Effector memory CD4-positive, alpha-beta T cell (primary cell): ENCODE results near the gene PLEKHG3.
A peak's percentile ranks its signal among the peaks of the same experiment; 100 is the strongest.

ENCODE experiments used
- DNase-seq, 3 donors: peaks; one replicate each; pipeline ENCODE4 v3.0.0-alpha.2; 2020
- H3K27ac ChIP-seq: 2 replicates; pipeline ENCODE4 v1.7.0; 2013; ENCODE audit warnings: mild to moderate bottlenecking, low read length, moderate library complexity; ENCODE audit not compliant: insufficient read depth, poor library complexity, severe bottlenecking
- H3K27me3 ChIP-seq: replicated peaks from 2 replicates; pipeline ENCODE4 v1.7.0; 2013; ENCODE audit warnings: mild to moderate bottlenecking, low read length; ENCODE audit not compliant: insufficient read depth, control insufficient read depth, poor library complexity, severe bottlenecking
- H3K36me3 ChIP-seq: 2 replicates; pipeline ENCODE4 v1.7.0; 2013; ENCODE audit warnings: mild to moderate bottlenecking, low read length, moderate library complexity; ENCODE audit not compliant: control insufficient read depth, insufficient read depth
- H3K4me1 ChIP-seq: 2 replicates; pipeline ENCODE4 v1.7.0; 2013; ENCODE audit warnings: low read length, mild to moderate bottlenecking; ENCODE audit not compliant: control insufficient read depth, insufficient read depth, poor library complexity, severe bottlenecking
- H3K4me3 ChIP-seq: 2 replicates; pipeline ENCODE4 v1.7.0; 2013; ENCODE audit warnings: low read length, low read depth, mild to moderate bottlenecking; ENCODE audit not compliant: insufficient read depth, poor library complexity, severe bottlenecking
- H3K9me3 ChIP-seq: 2 replicates; pipeline ENCODE4 v1.7.0; 2013; ENCODE audit warnings: mild to moderate bottlenecking, low read length, moderate library complexity; ENCODE audit not compliant: control insufficient read depth

Gene PLEKHG3

GRCh38 chr14:64764641-64765520 lies 60.7 kb downstream of the PLEKHG3 start:
- Histone ChIP-seq H3K27me3 (no peaks in the 10 kb centered on the region), H3K27ac (peak overlapping the region; percentile 46), H3K4me3 (peak overlapping the region; percentile 26), H3K36me3 (no peaks in the 10 kb centered on the region), H3K9me3 (no peaks in the 10 kb centered on the region), H3K4me1 (peaks cover 42% of the 10 kb centered on the region)
- DNase-seq: peak; percentile 44 to 58 (median 48)

GRCh38 chr14:64765740-64766302 lies 61.6 kb downstream of the PLEKHG3 start:
- peaks cover 39% of the 10 kb centered on the region for H3K4me1 ChIP-seq
- DNase-seq: no peak
- H3K36me3 ChIP-seq: no peaks in the 10 kb centered on the region
- no peak overlapping the region for H3K27ac ChIP-seq
- no peaks in the 10 kb centered on the region for H3K9me3 ChIP-seq
- H3K27me3 ChIP-seq: no peaks in the 10 kb centered on the region
- no peak overlapping the region for H3K4me3 ChIP-seq

DNA sequence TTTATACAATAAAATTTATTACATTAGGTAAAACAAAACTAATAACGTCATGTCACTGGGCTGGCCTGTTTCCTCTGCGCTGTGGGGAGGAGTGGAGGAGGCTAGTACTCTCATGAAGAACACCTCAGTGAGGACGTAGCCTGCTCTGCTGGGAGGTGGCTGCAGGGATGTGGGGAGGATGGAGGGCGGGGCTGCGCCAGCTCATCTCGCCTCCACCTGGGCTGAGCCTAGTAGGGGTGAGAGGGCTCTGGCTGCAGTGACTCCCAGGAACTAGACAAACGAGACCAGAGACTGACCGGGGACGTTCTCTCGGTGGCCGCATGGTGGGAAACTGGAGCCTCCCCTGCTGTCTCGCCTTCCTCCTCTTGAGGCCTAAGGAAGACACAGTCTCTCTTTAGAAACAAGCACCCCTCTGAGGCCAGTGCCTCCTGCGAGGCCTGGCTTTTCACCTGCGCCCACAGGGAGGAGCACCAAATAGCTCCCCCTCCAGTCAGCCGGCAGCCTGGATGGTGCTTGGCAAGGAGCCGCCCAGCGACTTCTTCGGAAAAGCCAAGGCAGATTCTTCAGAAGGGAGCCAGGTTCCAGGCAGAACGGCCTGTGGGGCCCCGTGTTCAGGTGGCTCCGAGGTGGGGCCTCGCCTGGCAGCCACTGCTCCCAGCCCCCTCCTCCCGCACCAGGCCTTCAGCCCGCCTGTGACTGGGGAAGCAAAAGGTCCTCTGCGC lies 62.4 kb downstream of the PLEKHG3 start:
- Histone ChIP-seq H3K4me3 (no peak overlapping the region), H3K27me3 (no peaks in the 10 kb centered on the region), H3K27ac (no peak overlapping the region), H3K36me3 (no peaks in the 10 kb centered on the region), H3K4me1 (peaks cover 43% of the 10 kb centered on the region), H3K9me3 (no peaks in the 10 kb centered on the region)
- DNase-seq: no peak

DNA sequence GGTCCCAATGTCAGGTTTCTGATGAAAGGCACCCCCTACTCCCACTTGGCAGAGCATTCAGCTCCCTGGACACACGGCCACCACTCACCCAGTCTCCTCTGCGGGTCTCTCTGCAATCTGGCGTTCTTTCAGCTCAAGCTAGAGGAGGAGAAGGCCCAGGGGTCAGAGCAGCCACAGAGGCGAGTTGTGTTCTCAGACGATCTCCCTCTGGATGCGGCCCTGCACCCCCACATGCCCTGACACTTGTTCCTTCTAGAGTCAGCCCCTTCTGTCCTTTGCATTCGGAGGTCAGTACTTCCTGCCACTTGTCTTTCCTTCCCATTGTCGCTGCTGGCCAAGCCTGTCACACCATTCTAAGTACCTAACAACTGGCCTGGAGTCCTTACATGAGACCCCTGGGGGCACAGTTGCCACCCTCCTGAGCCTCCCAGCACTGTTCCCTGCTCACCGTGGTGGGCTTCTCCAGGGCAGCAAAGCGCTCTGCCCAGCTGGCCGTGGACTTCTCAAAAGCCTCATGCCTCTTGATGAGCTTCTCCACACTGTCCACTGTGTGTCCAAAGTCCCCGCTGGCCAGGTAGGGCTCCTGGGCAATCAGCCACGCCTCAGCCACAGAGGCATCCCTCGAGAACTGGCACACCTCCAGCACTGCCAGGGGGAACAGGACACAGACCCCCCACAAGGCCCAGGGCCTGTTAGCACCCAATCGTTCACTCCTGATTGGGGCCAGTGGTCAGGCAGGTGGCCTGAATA lies 63.2 kb downstream of the PLEKHG3 start:
- no peak for DNase-seq
- Histone ChIP-seq H3K4me1 (peaks cover 40% of the 10 kb centered on the region), H3K9me3 (no peaks in the 10 kb centered on the region), H3K36me3 (no peaks in the 10 kb centered on the region), H3K27me3 (no peaks in the 10 kb centered on the region), H3K4me3 (no peak overlapping the region), H3K27ac (no peak overlapping the region)

GRCh38 chr14:64768401-64769095 lies 64.3 kb downstream of the PLEKHG3 start:
- Histone ChIP-seq H3K4me3 (no peak overlapping the region), H3K9me3 (no peaks in the 10 kb centered on the region), H3K27ac (no peak overlapping the region), H3K36me3 (no peaks in the 10 kb centered on the region), H3K4me1 (peaks cover 28% of the 10 kb centered on the region), H3K27me3 (no peaks in the 10 kb centered on the region)
- DNase-seq: no peak

- no peaks in the 10 kb centered on the region for H3K36me3 ChIP-seq
- no peaks in the 10 kb centered on the region for H3K9me3 ChIP-seq
These were observed 65.1 kb downstream of the PLEKHG3 start for GRCh38 chr14:64769096-64770020.

GRCh38 chr14:64770751-64771150 lies 66.5 kb downstream of the PLEKHG3 start:
- H3K27me3 ChIP-seq: no peaks in the 10 kb centered on the region
- H3K4me1 ChIP-seq: peaks cover 16% of the 10 kb centered on the region
- no peaks in the 10 kb centered on the region for H3K9me3 ChIP-seq
- no peak overlapping the region for H3K4me3 ChIP-seq
- no peaks in the 10 kb centered on the region for H3K36me3 ChIP-seq
- DNase-seq: no peak
- no peak overlapping the region for H3K27ac ChIP-seq

More at GRCh38 chr14:64769096-64770020, 65.1 kb downstream of the PLEKHG3 start:
- Histone ChIP-seq H3K4me1 (peaks cover 20% of the 10 kb centered on the region), H3K27ac (no peak overlapping the region), H3K4me3 (no peak overlapping the region), H3K27me3 (no peaks in the 10 kb centered on the region)
- no peak for DNase-seq

DNA sequence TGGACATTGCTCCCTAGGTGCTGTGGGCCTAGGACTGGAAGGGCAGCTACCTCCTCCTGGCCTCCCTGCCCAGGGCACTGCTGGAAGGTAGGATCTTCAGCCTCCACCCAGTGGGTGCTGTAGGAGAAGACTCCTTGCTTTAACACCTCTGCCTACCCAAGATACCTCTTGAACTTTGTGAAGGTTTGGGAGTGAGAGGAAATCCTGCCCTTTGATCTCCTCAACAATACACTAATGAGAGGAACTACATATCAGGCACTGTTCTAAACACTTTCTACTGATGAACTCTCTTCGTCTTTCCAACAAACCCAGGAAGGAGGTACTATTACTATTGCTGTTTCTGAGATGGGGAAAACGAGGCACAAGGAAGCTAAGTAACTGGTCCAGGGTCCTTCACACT lies 66.9 kb downstream of the PLEKHG3 start:
- Histone ChIP-seq H3K4me1 (peaks cover 16% of the 10 kb centered on the region), H3K4me3 (no peak overlapping the region), H3K27ac (no peak overlapping the region), H3K9me3 (no peaks in the 10 kb centered on the region), H3K36me3 (no peaks in the 10 kb centered on the region), H3K27me3 (no peaks in the 10 kb centered on the region)
- no peak for DNase-seq
